Activated T-cell treated with anti-CD3 and anti-CD28 coated beads, Interleukin-2, amount 50 U/mL, for 4 hours (primary cell): ENCODE data around the gene OLAH. TPM values are rescaled to one million over a fixed set of nuclear protein-coding genes. Genes with fewer than 3 reads are reported as not detected.

Experiments used
- total RNA-seq, 3 donors: library from RNA; stranded (reverse); gene quantifications; one replicate each; pipeline ENCODE4 v1.2.1, GENCODE V29; 2021

The OLAH gene
- total RNA-seq, 3 donors from 2014 or later = not detected

Other genes starting within 250 kb of the OLAH start
- 1 to 10 TPM in 2 of 3 donors, under 1 TPM in 1; 0.71 to 2.1 (median 1.0) TPM for gene CDNF, start 205.9 kb upstream of the OLAH start, total RNA-seq
- gene HSPA14, start 205.6 kb upstream of the OLAH start, total RNA-seq = 10 to 100 TPM; 53.9 to 58.5 (median 54.6) TPM
- 10 to 100 TPM; 28.1 to 33.0 (median 32.0) TPM for gene MSANTD7, start 205.6 kb upstream of the OLAH start, total RNA-seq
- 10 to 100 TPM; 19.6 to 22.0 (median 21.6) TPM for gene SUV39H2, start 165.1 kb upstream of the OLAH start, total RNA-seq
- gene DCLRE1C, start 89.8 kb upstream of the OLAH start, total RNA-seq = 10 to 100 TPM in 1 of 3 donors, 1 to 10 TPM in 2; 8.4 to 10.1 (median 8.5) TPM
- not detected for gene MEIG1, start 84.6 kb upstream of the OLAH start, total RNA-seq
- gene ACBD7, start 44.8 kb downstream of the OLAH start, total RNA-seq = under 1 TPM; 0.23 to 0.79 (median 0.52) TPM
- gene RPP38, start 53.4 kb downstream of the OLAH start, total RNA-seq = 10 to 100 TPM; 24.4 to 27.2 (median 25.8) TPM
- gene NMT2, start 124.8 kb downstream of the OLAH start, total RNA-seq = 1 to 10 TPM; 6.9 to 7.6 (median 6.9) TPM